HEK293T (cell line): ENCODE results near the gene A2ML1.
A peak's percentile ranks its signal among the peaks of the same experiment; 100 is the strongest.

Experiments
- CTCF ChIA-PET: fragments of 350-600 bp; formaldehyde crosslinking; extraction: SDS; loops from one replicate; lab custom pipeline; 2021; ENCODE audit warnings: antibody characterized with exemption, inconsistent platforms; lab: Yijun Ruan, JAX
- POLR2A ChIA-PET: fragments of 350-600 bp; formaldehyde crosslinking; extraction: SDS; loops from one replicate; lab custom pipeline; 2020; ENCODE audit warnings: antibody characterized with exemption, inconsistent platforms; lab: Yijun Ruan, JAX
- DNase-seq: peaks from one replicate; pipeline ENCODE4 v3.0.0; 2012; ENCODE audit warnings: mixed read lengths; ENCODE audit errors: extremely low spot score
- ARNT ChIP-seq: fragments of 450-650 bp; IDR thresholded peaks from 2 replicates; pipeline ENCODE4 v1.6.1; 2017; ENCODE audit warnings: mild to moderate bottlenecking
- BHLHE40 ChIP-seq: fragments of 450-650 bp; IDR thresholded peaks from 2 replicates; pipeline ENCODE4 v1.6.1; 2016; ENCODE audit warnings: mild to moderate bottlenecking, moderate library complexity, borderline replicate concordance
- CTBP1 ChIP-seq: fragments of 450-650 bp; IDR thresholded peaks from 2 replicates; pipeline ENCODE4 v1.6.1; 2016; ENCODE audit warnings: borderline replicate concordance
- ELF4 ChIP-seq: fragments of 450-650 bp; IDR thresholded peaks from 2 replicates; pipeline ENCODE4 v1.6.1; 2017; ENCODE audit warnings: antibody characterized with exemption
- FOXA1 ChIP-seq: fragments of 450-650 bp; IDR thresholded peaks from 2 replicates; pipeline ENCODE4 v1.6.1; 2016; ENCODE audit warnings: mild to moderate bottlenecking
- FOXK2 ChIP-seq: fragments of 450-650 bp; IDR thresholded peaks from 2 replicates; pipeline ENCODE4 v1.6.1; 2016; ENCODE audit warnings: mild to moderate bottlenecking
- FOXM1 ChIP-seq: fragments of 450-650 bp; IDR thresholded peaks from 2 replicates; pipeline ENCODE4 v1.6.1; 2017; ENCODE audit warnings: mild to moderate bottlenecking, borderline replicate concordance
- HDGF ChIP-seq: fragments of 450-650 bp; IDR thresholded peaks from 2 replicates; pipeline ENCODE4 v1.6.1; 2017; ENCODE audit warnings: antibody characterized with exemption, borderline replicate concordance
- L3MBTL2 ChIP-seq: fragments of 450-650 bp; conservative IDR thresholded peaks from 2 replicates; pipeline ENCODE4 v1.6.1; 2016; ENCODE audit warnings: mild to moderate bottlenecking
- LEF1 ChIP-seq: fragments of 450-650 bp; IDR thresholded peaks from 2 replicates; pipeline ENCODE4 v1.6.1; 2017; ENCODE audit warnings: mild to moderate bottlenecking, borderline replicate concordance
- NFRKB ChIP-seq: fragments of 450-650 bp; IDR thresholded peaks from 2 replicates; pipeline ENCODE4 v1.6.1; 2016; ENCODE audit warnings: mild to moderate bottlenecking, moderate library complexity
- SP1 ChIP-seq: fragments of 450-650 bp; IDR thresholded peaks from 2 replicates; pipeline ENCODE4 v1.6.1; 2017
- SUZ12 ChIP-seq: fragments of 450-650 bp; IDR thresholded peaks from 2 replicates; pipeline ENCODE4 v1.6.1; 2016; ENCODE audit warnings: mild to moderate bottlenecking
- TARDBP ChIP-seq: fragments of 450-650 bp; IDR thresholded peaks from 2 replicates; pipeline ENCODE4 v1.6.1; 2016
- ZNF384 ChIP-seq: fragments of 450-650 bp; IDR thresholded peaks from 2 replicates; pipeline ENCODE4 v1.6.1; 2016
- TF ChIP-seq, protein P1 (sequence below): fragments of 450-650 bp; IDR thresholded peaks from 2 replicates; pipeline ENCODE4 v1.6.1; 2016

Gene A2ML1

DNA sequence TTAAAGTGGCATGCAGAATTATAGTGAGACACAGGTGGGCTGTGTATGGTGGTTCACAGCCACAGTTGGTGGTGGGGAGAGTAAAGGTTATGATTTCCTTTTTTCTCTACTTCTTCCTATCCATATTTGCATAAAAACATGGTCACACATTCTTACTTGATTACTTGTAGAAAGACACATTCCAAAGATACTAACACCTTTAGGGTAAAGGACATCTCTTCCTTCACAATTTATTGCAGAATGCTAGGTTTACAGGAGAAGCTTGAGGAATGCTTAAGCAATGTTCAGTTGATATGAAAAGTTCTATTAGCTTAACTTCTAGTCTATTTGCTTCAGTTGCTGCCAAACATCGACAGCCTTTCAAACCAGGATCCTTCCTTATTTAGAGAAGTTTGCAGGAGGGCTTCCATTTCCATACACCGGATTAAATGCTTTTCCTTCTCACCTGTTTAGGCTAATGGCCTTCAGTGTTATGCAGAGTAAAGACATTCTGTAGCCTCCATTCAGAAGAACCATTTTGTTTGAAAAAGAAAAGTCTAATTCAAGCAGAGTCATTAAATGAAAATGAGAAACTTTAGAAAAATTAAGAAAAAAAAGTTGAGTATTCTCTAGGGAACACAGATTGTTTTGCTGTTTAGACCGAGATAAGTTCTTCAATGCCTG lies 89.3 kb downstream of the A2ML1 start:
- POLR2A ChIA-PET, result interaction anchor here (1.0 kb wide), 1 partner anchor 219 kb away, joined by 3 read pairs; no protein-coding TSS in a partner anchor
- DNase-seq, result no peak
- TF ChIP-seq FOXK2 (no peak), BHLHE40 (no peak), NFRKB (no peak), CTBP1 (no peak), HDGF (no peak), L3MBTL2 (no peak), ARNT (no peak), TARDBP (no peak), SUZ12 (no peak), SP1 (no peak), LEF1 (no peak), ELF4 (no peak)
- TF ChIP-seq, protein P1, sequence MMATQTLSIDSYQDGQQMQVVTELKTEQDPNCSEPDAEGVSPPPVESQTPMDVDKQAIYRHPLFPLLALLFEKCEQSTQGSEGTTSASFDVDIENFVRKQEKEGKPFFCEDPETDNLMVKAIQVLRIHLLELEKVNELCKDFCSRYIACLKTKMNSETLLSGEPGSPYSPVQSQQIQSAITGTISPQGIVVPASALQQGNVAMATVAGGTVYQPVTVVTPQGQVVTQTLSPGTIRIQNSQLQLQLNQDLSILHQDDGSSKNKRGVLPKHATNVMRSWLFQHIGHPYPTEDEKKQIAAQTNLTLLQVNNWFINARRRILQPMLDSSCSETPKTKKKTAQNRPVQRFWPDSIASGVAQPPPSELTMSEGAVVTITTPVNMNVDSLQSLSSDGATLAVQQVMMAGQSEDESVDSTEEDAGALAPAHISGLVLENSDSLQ, result no peak
- CTCF ChIA-PET, result interaction anchor here (1.2 kb wide), 1 partner anchor 21 kb away, joined by 3 read pairs; no protein-coding TSS in a partner anchor

- no peak for TF ChIP-seq FOXA1
- ChIA-PET POLR2A (interaction anchor here (1.0 kb wide), 1 partner anchor 220 kb away, joined by 3 read pairs; no protein-coding TSS in a partner anchor), CTCF (interaction anchor here (0.7 to 1.2 kb wide), 2 partner anchors 23 to 37 kb away, joined by 3 to 4 read pairs; partner anchors contain the start of gene M6PR)
- DNase-seq, result peak; percentile 20
These were observed 90.5 kb downstream of the A2ML1 start for GRCh38 chr12:8912914-8913313.

DNA sequence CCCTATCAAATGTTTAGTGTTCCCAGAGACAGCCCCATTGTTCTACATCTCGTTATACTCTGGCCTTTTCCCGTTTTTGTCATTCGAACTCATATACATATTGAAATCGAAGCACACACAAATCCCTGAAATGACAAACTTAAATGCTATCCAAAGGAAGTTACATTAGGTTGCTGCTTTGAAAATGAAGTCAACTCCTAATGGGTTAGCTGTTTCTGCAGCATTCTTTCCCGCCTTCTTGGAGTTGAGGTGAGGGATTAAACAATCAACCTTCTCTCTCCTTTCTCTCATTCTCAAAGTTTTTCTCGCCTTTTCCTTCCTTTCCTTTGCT lies 91.2 kb downstream of the A2ML1 start:
- no peak for DNase-seq
- POLR2A ChIA-PET, result interaction anchor here (1.4 to 2.2 kb wide), 2 partner anchors 36 to 53 kb away, joined by 4 to 14 read pairs; partner anchors contain the start of gene M6PR
- TF ChIP-seq LEF1, result no peak
- TF ChIP-seq ZNF384, result no peak
- TF ChIP-seq HDGF, result no peak
- no peak for TF ChIP-seq ELF4
- TF ChIP-seq FOXA1, result no peak
- TF ChIP-seq SUZ12, result no peak
- peak; percentile 74 for TF ChIP-seq L3MBTL2
- CTCF ChIA-PET, result interaction anchor here (0.8 to 0.9 kb wide), 2 partner anchors 23 to 72 kb away, joined by 3 read pairs; no protein-coding TSS in a partner anchor

GRCh38 chr12:8914033-8914715 lies 91.8 kb downstream of the A2ML1 start, which contains the start of gene PHC1:
Gene PHC1, plus strand, starts transcription at chr12:8914509. Its CDS starts 3,169 bp downstream, at chr12:8917678.
- ChIA-PET POLR2A (interaction anchor here (0.8 to 2.2 kb wide), 6 partner anchors 9 to 217 kb away, joined by 3 to 14 read pairs (median 4); partner anchors contain the start of genes M6PR and RIMKLB), CTCF (interaction anchor here (0.8 to 0.9 kb wide), 2 partner anchors 24 to 72 kb away, joined by 3 read pairs; no protein-coding TSS in a partner anchor)
- DNase-seq, result peak; percentile 89
- TF ChIP-seq FOXM1 (peak; percentile 22; the same call in 1 of the 2 replicates), L3MBTL2 (0 out of 2 replicates have a peak, but pooled peaks have one; percentile 33)

GRCh38 chr12:8914716-8915526 lies 92.5 kb downstream of the A2ML1 start:
- DNase-seq, result peak; percentile 71
- CTCF ChIA-PET, result no interaction called here
- POLR2A ChIA-PET, result interaction anchor here (0.8 to 2.2 kb wide), 6 partner anchors 8 to 217 kb away, joined by 3 to 14 read pairs (median 4); partner anchors contain the start of genes M6PR and RIMKLB
- no peak for TF ChIP-seq TARDBP
- 0 out of 2 replicates have a peak, but pooled peaks have one; percentile 15 for TF ChIP-seq L3MBTL2
- no peak for TF ChIP-seq ELF4
- no peak for TF ChIP-seq FOXK2
- no peak for TF ChIP-seq LEF1
- TF ChIP-seq CTBP1, result no peak

GRCh38 chr12:8916154-8916553 lies 93.7 kb downstream of the A2ML1 start:
- ChIA-PET CTCF (no interaction called here), POLR2A (no interaction called here)
- DNase-seq, result no peak
- TF ChIP-seq HDGF (no peak), FOXM1 (no peak)

DNA sequence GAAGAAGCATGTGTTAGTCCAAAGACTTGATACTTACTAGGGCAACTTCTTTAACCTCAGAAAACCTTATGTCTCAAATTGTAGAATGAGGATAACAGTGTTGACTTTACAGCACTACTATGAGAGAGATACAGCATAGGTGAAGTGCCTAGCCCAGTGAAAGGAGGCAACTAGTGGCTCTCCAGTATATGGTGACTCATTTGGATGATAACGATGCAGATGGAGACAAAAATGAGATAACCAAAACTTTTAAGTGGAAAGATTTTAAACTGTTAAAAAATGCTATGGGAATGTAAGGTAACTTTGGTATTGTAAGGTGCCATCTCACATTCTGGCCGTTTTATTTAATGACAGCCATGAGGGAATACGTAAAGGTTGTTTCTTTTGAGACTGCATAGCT lies 94.6 kb downstream of the A2ML1 start:
- no peak for DNase-seq
- ChIA-PET CTCF (interaction anchor here (1.1 to 1.6 kb wide), 2 partner anchors 26 to 259 kb away, joined by 3 to 8 read pairs; no protein-coding TSS in a partner anchor), POLR2A (interaction anchor here (1.0 kb wide), 1 partner anchor 32 kb away, joined by 5 read pairs; the partner anchor contains the start of gene M6PR)
- TF ChIP-seq SP1 (no peak), SUZ12 (no peak), NFRKB (no peak), HDGF (no peak), LEF1 (no peak), FOXA1 (no peak), FOXK2 (no peak), ELF4 (no peak), ZNF384 (no peak), ARNT (no peak), BHLHE40 (no peak), CTBP1 (no peak)
- TF ChIP-seq, protein P1, result no peak
